GM21447 (cell line): ENCODE results near the gene SERPINB1.
A peak's percentile ranks its signal among the peaks of the same experiment; 100 is the strongest.

Experiments used
- ATAC-seq: cut with Tn5 transposase; IDR thresholded peaks from one replicate; pipeline ENCODE4 v1.9.1; 2021; ENCODE audit not compliant: unreplicated experiment

SERPINB1 gene

DNA sequence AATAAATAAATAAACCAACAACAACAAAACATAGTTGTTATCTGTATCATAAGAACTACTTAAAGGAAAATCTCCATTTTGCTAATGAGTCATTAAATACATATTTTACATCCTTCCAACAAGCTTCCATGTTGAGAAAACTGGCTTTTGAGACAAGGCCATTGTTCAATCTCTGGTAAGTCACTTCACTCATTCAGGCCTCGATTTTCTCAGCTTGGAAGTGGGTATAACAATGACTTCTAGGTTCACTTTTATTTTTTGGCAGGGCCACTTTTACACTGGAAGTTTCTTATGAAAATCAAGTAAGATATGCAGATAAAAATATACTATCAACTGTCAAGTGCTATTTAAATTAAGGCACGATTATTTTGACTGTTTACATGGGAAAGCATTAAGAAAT, 46.5 kb downstream of the SERPINB1 start:
- no peak for ATAC-seq

- ATAC-seq = no peak
These were observed 47.4 kb downstream of the SERPINB1 start for GRCh38 chr6:2794171-2794730.

DNA sequence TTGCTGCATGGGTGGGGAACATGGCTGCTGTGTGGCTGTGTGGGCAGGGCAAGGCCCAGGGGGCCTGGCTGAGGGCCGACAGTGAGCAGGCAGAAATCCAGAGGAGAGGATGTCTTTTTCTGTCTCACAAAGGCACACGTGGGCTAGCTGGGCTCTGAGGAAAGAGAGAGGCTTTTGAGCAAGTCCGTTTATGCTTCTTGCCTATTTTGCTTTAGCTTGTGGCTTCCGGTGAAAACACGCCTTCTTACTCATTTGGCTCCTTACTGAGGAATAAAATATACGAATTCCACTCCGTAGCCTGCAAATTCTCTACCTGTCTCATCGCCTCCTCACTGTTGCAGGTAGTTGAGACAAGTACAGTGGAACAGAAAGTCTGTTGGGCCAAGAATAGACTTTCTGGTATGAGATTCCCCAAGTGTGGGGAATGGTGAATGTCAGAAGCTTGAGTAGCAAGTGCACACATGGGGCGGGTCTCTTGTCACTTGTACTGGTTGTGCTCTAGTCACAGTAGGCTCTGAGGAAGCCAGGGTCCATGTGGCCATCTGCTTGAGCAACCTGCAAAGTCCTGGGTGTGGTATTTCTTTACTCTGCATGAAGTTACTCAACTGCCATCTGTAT, 48.0 kb downstream of the SERPINB1 start:
- no peak for ATAC-seq

DNA sequence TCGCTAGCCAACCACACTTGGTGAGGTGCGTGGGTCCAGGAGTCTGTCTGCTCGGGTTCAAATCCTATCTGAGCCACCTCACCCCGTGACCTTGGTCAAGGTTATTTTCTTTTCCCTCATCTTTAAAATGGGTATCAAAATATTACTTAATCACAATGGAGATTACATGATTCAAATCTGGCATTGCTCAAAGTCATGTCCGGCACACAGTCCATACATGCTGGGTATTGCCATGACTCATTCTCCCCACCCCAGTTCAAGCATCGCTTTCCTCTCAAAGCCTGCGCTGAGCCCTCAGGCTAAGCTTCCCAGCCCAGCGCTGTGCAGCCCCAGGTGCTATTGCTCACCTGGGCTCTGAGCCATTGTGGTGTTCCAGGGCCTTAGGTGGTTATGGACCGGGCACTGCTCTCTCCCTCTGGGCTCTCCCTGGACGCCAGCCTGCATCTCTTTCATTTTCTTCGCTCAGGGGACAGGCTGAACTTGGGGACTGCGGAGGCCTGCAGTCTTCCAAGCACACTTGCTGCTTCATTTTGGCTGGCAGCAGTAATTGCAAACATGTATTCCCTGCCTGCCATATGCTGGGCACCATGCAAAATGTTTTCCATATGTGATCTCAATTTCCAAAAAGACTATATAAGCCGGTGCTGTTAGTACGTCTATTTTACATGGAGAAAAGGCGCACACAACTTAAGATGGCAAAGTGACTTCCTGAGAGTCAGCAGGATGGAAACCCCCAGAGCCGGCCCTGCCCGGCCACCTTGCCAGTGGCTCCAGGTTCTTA, 49.1 kb downstream of the SERPINB1 start:
- ATAC-seq = no peak

DNA sequence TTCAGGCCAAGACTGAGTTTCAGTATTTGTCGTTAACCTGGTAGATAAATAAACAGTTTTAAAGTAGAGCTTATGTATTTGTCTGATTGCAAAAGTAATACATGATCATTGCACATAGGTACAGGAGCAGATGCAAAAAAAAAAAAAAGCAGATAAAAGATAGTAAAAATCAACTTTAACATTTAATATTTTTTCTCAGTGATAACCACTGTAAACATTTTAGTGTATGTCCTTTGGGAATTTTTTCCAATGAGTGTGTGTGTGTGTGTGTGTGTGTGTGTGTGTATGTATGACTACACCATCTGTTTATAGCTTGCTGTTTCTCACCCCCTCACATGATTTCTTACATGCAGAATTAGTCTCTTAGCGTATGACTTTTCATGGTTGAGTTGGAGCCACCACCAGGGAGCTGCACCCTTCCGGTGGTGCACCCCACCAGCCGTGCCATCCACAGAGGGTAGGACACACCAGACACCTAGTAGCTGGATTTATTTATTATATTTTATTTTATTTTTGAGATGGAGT, 50.2 kb downstream of the SERPINB1 start:
- ATAC-seq = no peak

DNA sequence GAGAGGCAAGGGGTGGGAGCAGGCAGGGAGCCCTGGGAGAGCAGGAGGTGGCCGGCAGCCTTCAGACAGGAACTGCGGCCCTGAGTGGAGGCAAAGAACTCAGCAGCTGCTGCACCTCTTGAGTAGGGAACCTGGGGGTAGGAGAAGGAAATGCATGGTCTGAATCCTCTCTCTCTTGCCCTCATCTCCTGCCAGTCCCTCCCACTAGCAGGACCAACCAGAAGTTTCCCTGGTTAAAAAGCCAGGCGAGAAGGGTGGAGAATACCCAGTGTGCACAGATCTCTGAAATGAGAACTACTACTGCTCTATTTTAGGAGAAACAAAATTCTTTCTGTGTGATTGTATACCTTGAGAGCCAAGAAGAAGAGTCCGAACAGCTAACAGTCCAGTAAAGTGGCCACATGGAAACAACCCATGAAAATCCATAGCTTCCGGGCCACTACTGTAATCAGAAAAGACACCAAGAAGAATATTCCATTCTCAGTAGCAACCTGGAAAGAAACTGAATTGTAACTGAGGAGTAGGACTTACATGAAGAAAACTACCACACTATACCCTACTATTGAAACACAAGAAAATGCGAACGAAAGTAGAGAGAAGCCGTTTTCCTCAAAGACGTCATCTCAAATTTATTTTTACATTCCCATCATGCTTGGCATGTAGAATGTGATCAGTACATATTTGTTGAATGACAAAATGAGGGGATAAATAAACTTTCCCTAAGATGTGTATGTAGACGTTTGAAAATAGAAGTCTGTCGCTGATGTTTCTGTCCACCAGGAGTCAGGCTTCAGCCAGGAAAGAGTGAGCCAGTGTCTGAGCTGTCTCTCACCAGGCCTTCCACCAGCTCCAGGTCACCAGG, 50.8 kb downstream of the SERPINB1 start:
- peak; percentile 80 for ATAC-seq

GRCh38 chr6:2786269-2786668, 55.4 kb downstream of the SERPINB1 start:
- ATAC-seq = no peak

DNA sequence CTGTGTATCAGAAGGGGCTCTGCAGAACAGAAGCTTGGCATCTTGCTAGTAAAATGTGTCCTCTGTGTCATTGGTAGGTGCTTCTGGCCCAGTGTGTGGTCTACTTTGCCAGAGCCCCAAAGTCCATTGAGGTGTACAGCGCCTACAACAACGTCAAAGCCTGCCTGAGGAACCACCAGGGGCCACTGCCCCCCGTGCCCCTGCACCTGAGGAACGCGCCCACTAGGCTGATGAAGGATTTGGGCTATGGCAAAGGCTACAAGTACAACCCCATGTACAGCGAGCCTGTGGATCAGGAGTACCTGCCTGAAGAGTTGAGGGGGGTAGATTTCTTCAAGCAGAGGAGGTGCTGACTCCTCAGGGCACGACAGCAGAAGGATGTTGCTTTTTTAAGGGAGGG, 56.7 kb downstream of the SERPINB1 start:
- ATAC-seq = no peak

DNA sequence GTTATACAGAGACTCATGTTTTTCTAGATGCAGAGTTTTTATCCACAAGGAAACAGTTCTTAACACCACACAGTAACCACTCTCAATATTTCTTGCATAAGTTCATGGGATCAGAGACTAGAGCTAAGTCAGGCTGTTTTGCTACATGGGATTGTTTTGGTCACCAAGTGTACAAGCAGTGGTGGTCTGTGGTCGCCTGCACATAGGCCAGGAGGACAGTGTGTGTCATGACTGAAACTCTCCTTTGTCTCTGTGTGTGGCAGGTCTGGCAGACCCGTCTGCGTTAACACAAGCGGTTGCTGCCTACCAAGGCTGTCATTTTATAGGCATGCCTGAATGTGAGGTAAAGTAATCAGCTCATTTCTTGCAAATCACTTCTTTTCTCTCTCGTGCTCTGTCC, 57.6 kb downstream of the SERPINB1 start:
- ATAC-seq = no peak

GRCh38 chr6:2783188-2783963, 58.3 kb downstream of the SERPINB1 start:
- ATAC-seq = no peak

GRCh38 chr6:2782825-2783187, 58.9 kb downstream of the SERPINB1 start:
- ATAC-seq = no peak

GRCh38 chr6:2782356-2782708, 59.3 kb downstream of the SERPINB1 start:
- no peak for ATAC-seq
